HG02852 (cell line): ENCODE measurements around the gene CRYBG1.
"Not testable (repeated sequence)": the region's sequence is repeated elsewhere in the genome, so short reads cannot be mapped to it uniquely, and the experiment has no call there.

Experiments used
- ATAC-seq: cut with Tn5 transposase; IDR thresholded peaks from one replicate; pipeline ENCODE4 v1.9.1; 2021; ENCODE audit warnings: mild to moderate bottlenecking, moderate library complexity; ENCODE audit not compliant: unreplicated experiment

CRYBG1 gene

GRCh38 chr6:106490974-106491373 is 130.5 kb downstream of the CRYBG1 start:
- no peak for ATAC-seq

- ATAC-seq: no peak
These were observed 134.5 kb downstream of the CRYBG1 start for GRCh38 chr6:106495014-106495413.

- no peak for ATAC-seq
These were observed 136.3 kb downstream of the CRYBG1 start for GRCh38 chr6:106496823-106497222.

GRCh38 chr6:106501960-106502371 is 141.4 kb downstream of the CRYBG1 start:
- ATAC-seq: no peak

- ATAC-seq: no peak
These were observed 142.0 kb downstream of the CRYBG1 start for GRCh38 chr6:106502559-106502958.

- no peak for ATAC-seq
These were observed 147.8 kb downstream of the CRYBG1 start for GRCh38 chr6:106508277-106508676.

GRCh38 chr6:106508834-106509233 is 148.3 kb downstream of the CRYBG1 start:
- no peak for ATAC-seq

GRCh38 chr6:106509420-106510089 is 149.0 kb downstream of the CRYBG1 start:
- ATAC-seq: no peak

- ATAC-seq: peak; percentile 32
These were observed 149.8 kb downstream of the CRYBG1 start for GRCh38 chr6:106510090-106510970.

GRCh38 chr6:106511288-106512047 is 151.0 kb downstream of the CRYBG1 start:
- peak; percentile 9 for ATAC-seq

- ATAC-seq: peak; percentile 62
These were observed 151.8 kb downstream of the CRYBG1 start for GRCh38 chr6:106512048-106512967.

GRCh38 chr6:106512968-106513574 is 152.6 kb downstream of the CRYBG1 start:
- ATAC-seq: no peak

GRCh38 chr6:106513808-106514582 is 153.5 kb downstream of the CRYBG1 start:
- ATAC-seq: no peak

- no peak for ATAC-seq
These were observed 154.0 kb downstream of the CRYBG1 start for GRCh38 chr6:106514583-106514885.

- not testable (repeated sequence) for ATAC-seq
These were observed 155.1 kb downstream of the CRYBG1 start for GRCh38 chr6:106515582-106515981.

- no peak for ATAC-seq
These were observed 156.1 kb downstream of the CRYBG1 start for GRCh38 chr6:106516616-106517015.

- no peak for ATAC-seq
These were observed 157.2 kb downstream of the CRYBG1 start for GRCh38 chr6:106517706-106518105.

- ATAC-seq: no peak
These were observed 158.2 kb downstream of the CRYBG1 start for GRCh38 chr6:106518748-106519147.
